HG03520 (cell line): Measurements from ENCODE around the gene MRPS9.

ENCODE experiments used
- ATAC-seq: cut with Tn5 transposase; IDR thresholded peaks from one replicate; pipeline ENCODE4 v1.9.1; 2021; ENCODE audit warnings: mild to moderate bottlenecking, moderate library complexity; ENCODE audit not compliant: unreplicated experiment

The MRPS9 gene

DNA sequence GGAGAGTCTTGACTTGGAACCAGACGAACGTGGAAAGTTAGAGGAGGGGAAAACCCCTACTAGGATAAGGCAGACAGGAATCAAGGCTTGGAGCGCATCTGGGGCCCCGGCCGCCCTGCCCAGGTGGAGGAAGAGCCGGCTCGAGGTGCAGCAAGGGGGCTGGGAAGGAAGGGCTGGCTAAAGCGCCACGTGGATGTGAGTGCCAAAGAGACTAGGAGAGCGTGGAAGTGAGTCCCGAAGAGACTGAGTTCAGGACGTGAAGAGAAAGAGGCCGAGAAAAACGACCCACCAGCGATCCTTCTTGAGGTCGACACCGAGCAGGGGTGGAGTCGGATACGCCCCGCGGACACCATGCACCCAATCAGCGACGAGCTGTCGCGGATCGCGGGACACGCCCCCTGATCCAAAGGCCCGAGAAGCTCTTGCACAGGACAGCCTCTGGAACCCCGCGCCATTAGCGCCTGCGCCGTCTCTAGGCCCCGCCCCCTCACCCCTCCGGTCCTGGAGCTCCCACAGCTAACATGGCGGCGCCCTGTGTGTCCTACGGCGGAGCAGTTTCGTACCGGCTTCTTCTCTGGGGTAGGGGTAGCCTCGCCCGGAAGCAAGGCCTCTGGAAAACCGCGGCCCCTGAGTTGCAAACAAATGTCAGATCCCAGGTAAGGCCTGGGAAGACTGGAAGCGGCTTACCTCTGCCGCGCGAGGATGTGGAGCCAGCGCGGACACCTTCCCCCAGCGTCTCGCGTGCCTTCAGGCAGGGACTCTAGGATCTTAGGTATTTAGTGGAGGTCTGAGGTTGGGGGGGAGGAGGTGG lies at the start of gene MRPS9:
Gene MRPS9, plus strand, starts transcription at position 498 of the 811 bp plus-strand sequence. Its CDS starts 24 bp downstream, at position 522.
- ATAC-seq = peak; percentile 100

DNA sequence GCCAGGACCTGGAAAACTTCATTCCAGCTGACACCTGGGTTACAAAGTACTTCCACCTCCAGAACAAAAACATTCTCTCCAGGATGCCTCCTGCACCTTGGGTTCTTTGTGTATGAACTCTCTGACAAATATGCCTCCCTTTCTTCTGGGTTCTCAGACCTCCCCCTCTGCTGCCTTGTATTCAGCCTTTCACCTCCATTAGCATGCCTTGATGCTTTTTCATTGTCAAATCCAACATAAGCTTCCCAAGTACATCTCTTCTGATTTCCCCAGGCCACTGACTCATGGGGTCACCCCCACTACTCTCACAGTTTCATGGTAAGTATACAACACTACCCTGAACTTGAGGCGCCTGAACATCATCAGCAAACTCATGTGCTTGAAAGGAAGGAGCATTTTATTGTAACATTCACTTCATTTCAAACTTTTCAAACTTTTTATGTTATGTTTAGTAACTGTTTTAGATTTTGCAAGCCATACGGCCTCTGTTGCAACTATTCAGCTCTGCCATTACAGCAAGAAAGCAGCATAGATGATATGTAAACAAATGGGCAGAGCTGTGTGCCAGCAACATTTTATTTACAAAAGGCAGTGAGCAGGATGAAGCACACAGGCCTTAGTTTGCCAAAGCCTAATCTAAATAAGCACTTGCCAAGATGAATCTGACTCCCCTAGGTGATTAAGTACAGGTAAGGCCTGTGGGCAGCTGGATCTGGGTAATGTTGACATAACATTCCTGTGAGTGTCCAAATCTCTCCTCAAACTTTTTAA lies 32.5 kb upstream of the MRPS9 start:
- no peak for ATAC-seq

DNA sequence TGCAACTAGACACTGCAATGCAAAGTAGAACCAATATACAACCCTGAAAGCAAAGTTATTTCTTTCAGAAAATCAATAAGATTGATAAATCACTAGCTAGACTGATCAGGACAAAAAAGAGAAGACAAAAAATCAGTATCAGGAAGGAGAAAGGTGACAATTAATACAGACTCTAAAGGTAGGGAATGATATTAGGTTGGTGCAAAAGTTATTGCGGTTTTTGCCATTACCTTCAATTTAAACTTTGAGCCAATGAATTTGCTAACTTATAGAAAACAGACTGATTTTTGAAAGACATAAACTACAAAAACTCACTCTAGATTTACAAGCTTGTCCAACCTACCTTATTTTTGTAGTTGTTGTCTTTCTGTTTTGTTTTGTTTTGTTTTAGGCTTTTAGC lies 30.5 kb upstream of the MRPS9 start:
- no peak for ATAC-seq

DNA sequence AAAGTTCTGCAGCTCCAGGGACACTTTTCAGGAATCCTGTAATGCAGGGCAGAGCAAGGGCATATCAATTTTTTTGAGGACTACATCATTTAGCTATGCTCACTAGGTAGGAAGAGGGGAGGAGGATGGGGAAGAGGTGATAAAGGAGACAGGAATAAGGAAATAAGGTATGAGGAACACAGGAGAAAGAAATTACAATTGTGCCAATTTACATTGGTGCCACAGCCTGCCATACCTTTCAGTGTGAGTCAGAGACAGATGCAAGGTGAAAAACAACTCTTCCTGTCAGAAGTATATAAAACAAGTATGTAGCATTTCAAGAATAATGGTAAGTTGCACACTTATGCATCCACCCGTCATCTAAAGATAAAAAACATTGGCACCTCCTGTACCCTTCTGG lies 5.4 kb upstream of the MRPS9 start:
- ATAC-seq = no peak

GRCh38 chr2:105034170-105034569 lies 3.7 kb upstream of the MRPS9 start:
- ATAC-seq = no peak

DNA sequence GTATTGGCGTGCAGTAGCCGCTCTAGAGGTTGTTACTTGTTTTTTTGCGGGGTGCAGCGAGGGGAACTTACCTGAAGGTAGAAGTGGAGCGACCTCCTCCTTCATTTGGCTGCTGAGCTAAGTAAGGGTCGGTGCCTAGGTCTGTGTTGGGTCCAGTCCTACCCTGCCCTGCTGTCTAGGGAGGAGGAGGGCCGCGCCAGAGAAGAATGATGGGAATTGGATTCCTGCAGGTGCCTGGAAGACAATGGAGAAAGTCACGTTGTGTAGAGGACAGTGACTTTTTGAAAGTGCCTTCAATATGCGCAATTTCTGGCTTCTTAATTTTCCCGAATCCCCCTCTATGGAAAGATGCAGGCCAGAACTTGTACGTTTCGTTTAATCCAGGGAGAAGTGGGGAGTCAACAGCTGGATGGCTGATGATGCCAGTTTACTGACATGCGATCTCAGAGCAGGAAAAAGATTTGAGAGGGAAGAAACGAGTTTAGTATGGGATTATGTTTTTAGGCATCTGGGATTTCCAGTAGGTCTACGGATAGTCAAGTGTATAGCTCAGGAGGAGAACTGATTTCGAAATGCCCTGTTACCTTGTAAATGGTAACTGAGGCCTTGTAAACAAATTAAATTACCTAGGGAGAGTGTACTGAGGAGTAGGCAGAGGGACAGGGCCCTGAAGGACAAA lies 653 bp downstream of the MRPS9 start:
- ATAC-seq = no peak

- no peak for ATAC-seq
These were observed 1.7 kb downstream of the MRPS9 start for GRCh38 chr2:105039559-105039958.

GRCh38 chr2:105042189-105042588 lies 4.3 kb downstream of the MRPS9 start:
- no peak for ATAC-seq

DNA sequence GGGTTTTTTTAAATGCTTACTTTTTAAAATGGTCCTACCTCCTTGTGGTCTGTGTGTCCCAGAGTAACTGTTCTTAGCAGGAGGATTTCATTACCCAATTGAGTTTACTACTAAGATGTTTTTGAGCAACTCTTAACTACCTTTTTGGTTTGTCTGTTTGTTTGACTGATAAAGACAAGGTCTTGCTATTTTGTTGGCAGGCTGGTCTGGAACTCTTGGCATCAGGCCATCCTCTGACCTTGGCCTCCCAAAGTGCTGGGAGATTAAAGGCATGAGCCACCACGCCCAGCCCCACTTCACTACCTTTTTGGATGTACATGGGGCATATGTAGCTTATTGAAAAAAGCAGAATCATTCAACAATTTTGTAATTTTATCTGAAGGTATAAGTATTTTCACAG lies 14.9 kb downstream of the MRPS9 start:
- ATAC-seq = no peak

- no peak for ATAC-seq
These were observed 17.7 kb downstream of the MRPS9 start for GRCh38 chr2:105055613-105056012.

GRCh38 chr2:105056245-105056644 lies 18.4 kb downstream of the MRPS9 start:
- ATAC-seq = no peak

DNA sequence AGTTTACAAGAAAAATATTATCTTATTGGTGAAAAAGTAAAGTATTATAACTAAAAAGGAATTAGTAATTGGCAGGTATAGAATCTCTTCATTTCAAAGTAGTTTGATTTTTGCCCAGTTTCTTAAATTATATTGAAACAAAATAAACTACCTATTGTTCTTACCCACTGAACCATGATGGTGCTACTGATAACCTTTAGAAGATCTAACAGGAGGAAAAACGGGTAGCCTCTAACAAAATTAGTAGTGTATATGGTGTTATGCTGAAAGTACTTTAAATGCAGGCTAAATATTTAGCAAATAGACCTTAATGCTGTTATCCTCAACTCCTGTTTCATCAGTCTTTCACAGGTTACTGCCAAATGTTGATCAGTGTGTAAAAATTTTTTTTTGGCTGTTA lies 19.1 kb downstream of the MRPS9 start:
- no peak for ATAC-seq

DNA sequence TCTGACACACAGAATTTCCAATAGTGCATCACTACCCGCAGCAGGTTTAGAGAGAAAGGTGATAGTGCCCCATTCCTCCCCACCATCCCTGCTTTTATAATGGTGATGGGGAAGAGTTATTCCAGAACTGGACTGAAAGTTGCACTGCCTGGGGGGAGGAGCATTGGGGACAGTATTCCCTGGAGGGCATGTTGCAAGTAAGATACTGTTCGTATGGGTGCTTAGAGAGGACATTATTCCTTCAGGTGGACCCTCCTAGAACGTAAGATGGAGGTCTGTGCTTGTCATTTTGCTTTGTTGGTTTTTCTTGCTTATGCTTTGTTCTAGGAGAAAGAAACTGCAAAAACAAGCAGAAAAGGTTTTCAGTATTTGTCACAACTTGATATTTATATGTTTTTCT lies 23.7 kb downstream of the MRPS9 start:
- no peak for ATAC-seq

DNA sequence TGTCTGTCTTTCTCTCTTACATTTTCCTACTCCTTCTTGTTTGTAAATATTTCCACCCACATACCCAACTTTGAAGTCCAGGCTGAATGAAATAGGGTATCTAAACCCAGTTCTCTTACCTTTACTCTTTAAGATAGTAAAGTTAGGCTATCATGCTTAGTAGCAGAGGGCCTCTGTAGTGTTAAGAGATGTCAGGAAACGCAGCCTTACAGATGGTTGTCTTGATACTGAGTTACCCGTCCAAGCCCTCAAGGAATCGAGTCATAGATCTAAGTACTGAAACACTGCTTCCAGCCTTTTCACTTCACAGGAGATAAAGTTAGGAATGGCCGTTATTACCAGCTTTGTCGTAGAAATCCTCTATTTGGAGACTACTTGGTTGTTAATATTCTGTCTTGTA lies 24.3 kb downstream of the MRPS9 start:
- ATAC-seq = no peak

DNA sequence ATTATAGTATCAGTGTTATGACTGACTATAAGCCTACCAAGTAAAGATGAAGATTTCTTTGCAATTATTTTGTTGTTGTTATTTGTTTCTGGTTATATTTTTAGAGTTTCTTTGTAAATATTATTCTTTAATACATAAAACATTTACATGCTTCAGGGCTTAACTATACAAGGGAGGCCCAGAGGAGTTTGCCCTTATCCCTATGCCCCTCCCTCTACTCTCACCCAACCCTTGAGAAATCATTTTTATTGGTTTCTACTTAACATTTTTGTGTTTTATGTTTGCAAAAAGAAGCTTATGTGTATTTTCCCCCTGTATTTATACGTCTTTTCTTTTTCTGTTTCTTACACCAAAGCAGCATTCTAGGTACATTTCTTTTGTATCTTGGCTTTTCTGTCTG lies 30.5 kb downstream of the MRPS9 start:
- ATAC-seq = no peak

DNA sequence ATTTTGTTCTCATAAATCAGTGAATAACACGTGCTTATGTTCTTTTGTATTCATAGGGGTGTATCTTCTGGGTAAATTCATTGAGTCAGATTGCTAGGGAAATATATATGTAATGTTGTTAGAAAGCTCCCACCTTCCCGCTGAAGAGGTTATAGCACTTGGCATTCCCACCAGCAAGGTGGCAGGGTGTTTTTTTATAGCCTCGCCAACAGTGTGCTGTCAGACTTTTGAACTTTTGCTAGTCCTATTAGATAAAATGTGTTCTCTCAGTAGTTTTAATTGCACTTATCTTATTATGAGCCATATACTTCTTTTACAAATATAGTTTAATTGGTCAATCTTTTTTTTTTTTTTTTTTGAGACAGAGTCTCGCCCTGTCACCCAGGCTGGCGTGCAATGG lies 31.0 kb downstream of the MRPS9 start:
- ATAC-seq = no peak

DNA sequence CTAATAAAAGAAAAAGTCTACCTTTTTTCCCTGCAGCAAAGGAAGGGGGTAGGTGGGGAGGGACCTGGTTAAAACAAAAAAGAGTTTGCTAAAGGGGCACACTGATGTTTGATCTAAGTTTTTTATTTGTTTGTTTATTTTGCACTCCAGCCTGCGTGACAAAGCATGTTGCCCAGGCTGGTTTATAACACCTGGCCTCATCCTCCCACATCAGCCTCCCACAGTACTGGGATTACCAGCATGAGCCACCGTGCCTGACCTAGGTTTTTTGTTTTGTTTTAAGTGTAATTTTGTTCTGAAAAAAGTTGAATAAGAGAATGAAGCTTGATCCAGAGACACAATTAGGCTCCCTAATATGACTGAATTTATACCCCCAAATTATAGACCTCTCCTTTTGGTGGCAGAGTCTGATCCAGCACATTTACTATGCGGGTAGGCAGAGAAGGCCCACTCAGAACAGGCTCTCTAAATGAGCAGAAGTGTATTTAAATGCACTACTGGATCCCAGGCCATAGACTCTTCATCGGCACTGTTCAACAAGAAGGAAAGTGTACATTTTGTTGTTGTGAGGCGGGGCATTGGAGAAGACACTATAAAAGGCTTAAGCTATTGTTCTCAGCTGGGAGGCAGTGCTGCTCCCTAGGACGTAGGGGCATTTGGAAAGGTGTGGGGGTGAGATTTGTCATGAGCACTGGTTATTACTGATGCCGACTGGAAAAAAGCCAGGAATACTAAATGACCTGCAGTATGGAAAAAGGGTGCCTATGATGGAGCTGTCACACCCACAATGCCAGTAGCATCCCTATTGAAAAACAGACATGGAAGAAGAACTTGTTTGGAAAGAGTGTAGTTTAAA lies 32.4 kb downstream of the MRPS9 start:
- no peak for ATAC-seq

DNA sequence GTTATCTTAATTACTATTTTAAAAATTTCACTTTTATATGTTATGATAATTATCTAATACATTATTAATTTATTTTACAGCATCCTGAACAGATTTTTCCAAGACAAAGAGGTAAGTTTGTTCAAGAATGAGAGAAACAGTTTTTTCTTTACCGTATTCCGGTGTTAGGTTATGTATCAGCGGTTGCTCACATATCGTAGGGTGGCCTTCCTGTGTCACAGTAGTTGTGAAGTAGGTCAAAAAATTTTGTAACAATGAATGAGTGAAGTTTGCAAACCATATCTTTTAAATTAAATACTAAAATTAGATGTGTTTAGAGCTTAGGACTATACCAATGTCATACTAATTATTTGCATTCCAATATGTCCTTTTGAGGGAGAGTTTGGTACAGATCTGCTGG lies 33.5 kb downstream of the MRPS9 start:
- no peak for ATAC-seq

DNA sequence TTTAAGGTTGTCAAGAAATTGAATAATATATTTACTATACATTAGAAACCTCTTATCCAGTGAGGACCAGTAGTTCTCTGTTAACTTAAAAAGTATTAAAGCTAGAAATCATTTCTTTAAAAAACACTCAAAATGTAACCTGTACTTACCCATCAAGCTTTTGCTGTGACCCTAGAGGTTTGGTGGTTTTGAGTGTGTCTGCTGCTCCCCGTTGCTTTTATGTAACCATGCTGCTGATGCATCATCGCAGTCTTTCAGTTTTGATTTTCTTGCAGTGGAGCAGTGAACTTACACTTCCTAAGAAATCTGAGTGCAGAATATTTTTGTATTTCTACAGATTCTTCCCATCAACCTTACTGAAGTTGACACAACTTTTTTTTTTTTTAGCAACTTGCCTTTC lies 34.2 kb downstream of the MRPS9 start:
- ATAC-seq = peak; percentile 80

GRCh38 chr2:105073591-105073990 lies 35.7 kb downstream of the MRPS9 start:
- no peak for ATAC-seq

DNA sequence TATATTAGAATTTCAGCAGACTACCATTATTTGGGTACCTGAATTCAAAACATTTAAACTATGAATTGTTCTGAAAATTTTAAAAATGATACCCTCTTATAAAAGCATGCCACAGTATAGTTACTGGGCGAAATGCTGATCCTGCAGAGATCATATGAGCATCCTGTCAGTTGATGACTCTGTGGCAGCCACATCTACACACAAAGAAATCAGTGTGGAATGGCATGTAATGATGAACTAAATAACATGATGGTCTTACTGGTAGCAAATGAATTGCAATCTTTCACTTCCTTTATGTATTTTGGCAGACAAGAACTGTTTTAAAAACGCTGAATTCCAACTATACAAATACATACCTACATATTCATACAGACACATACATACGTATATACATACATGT lies 38.3 kb downstream of the MRPS9 start:
- no peak for ATAC-seq
